Peyer's patch (tissue), 4 donors: ENCODE data around the gene ISG20L2. TPM values are rescaled to one million over a fixed set of nuclear protein-coding genes. Genes with fewer than 3 reads are reported as not detected.
A peak's percentile ranks its signal among the peaks of the same experiment; 100 is the strongest.

ENCODE experiments used
- DNase-seq, 3 donors: peaks; one replicate each; pipeline ENCODE4 v3.0.0-alpha.2; 2017 to 2019
- H3K27ac ChIP-seq, 4 donors: fragments of 200-600 bp; sonication (generic); one replicate each; pipeline ENCODE4 v1.5.1; 2016 to 2019
- H3K27me3 ChIP-seq, 2 donors: fragments of 200-600 bp; sonication (generic); one replicate each; pipeline ENCODE4 v1.5.1; 2019
- H3K36me3 ChIP-seq, 3 donors: fragments of 200-600 bp; sonication (generic); one replicate each; pipeline ENCODE4 v1.5.1; 2016 to 2019
- H3K4me1 ChIP-seq, 4 donors: fragments of 200-600 bp; sonication (generic); one replicate each; pipeline ENCODE4 v1.5.1; 2016 to 2019
- H3K4me3 ChIP-seq, 4 donors: fragments of 200-600 bp; sonication (generic); 1 replicate in 3 of 4; 2 replicates in 1 of 4; pipeline ENCODE4 v1.5.1; 2016 to 2019; ENCODE audit warnings: mild to moderate bottlenecking in 1 of 4
- H3K9me3 ChIP-seq, 4 donors: fragments of 200-600 bp; sonication (generic); one replicate each; pipeline ENCODE4 v1.5.1; 2016 to 2019; ENCODE audit warnings: mild to moderate bottlenecking in 1 of 4
- CTCF ChIP-seq, 6 experiments: fragments of 450-650 bp in 4 of 6; fragments of 200-600 bp in 2 of 6; sonication (generic) in 1 of 6; IDR thresholded peaks; one replicate each; pipeline ENCODE4 v1.5.1; 2017 to 2019; ENCODE audit warnings: antibody characterized with exemption in 6 of 6, mild to moderate bottlenecking in 3 of 6, moderate library complexity in 1 of 6
- POLR2A ChIP-seq, 2 donors: fragments of 450-650 bp; IDR thresholded peaks; one replicate each; pipeline ENCODE4 v1.5.1; 2017; ENCODE audit warnings: antibody characterized with exemption in 2 of 2, mild to moderate bottlenecking in 2 of 2, moderate library complexity in 2 of 2
- total RNA-seq, 4 donors: library from RNA; depleted of rRNA; stranded (reverse); fragments of >200 nt; gene quantifications; one replicate each; pipeline ENCODE4 v1.1.0, GENCODE V29; 2016

The ISG20L2 gene
- total RNA-seq, 4 donors from 2014 or later, result 22.4 to 47.2 (median 27.9) TPM

- peaks cover 0 to 8% of the 10 kb centered on the region in 2 donors for H3K27me3 ChIP-seq
- peak in 1 of 3 donors; percentile 48 for DNase-seq
- H3K4me3 ChIP-seq, result no peak overlapping the region
- H3K27ac ChIP-seq, result no peak overlapping the region
- H3K9me3 ChIP-seq, result no peaks in the 10 kb centered on the region
- H3K36me3 ChIP-seq, result no peaks in the 10 kb centered on the region
- no peak for TF ChIP-seq CTCF (IDR thresholded peaks at IDR 0.05)
- no peak for TF ChIP-seq POLR2A (IDR thresholded peaks at IDR 0.05)
- H3K4me1 ChIP-seq, result peaks cover 0 to 18% (median 1%) of the 10 kb centered on the region in 4 donors
Measured at GRCh38 chr1:156692441-156692924, 36.1 kb downstream of the ISG20L2 start.

GRCh38 chr1:156691665-156692440, 36.7 kb downstream of the ISG20L2 start:
- H3K4me3 ChIP-seq, result no peak overlapping the region
- no peaks in the 10 kb centered on the region for H3K9me3 ChIP-seq
- peak in 1 of 3 donors; percentile 43 for DNase-seq
- H3K27me3 ChIP-seq, result peaks cover 0 to 8% of the 10 kb centered on the region in 2 donors
- no peaks in the 10 kb centered on the region for H3K36me3 ChIP-seq
- peaks cover 0 to 18% (median 1%) of the 10 kb centered on the region in 4 donors for H3K4me1 ChIP-seq
- H3K27ac ChIP-seq, result no peak overlapping the region
- TF ChIP-seq CTCF (IDR thresholded peaks at IDR 0.05) (no peak), POLR2A (IDR thresholded peaks at IDR 0.05) (no peak)

- no peak for DNase-seq
- TF ChIP-seq CTCF (IDR thresholded peaks at IDR 0.05) (no peak), POLR2A (IDR thresholded peaks at IDR 0.05) (no peak)
- no peak overlapping the region for H3K4me3 ChIP-seq
- no peaks in the 10 kb centered on the region for H3K36me3 ChIP-seq
- H3K9me3 ChIP-seq, result no peaks in the 10 kb centered on the region
- peaks cover 0 to 8% of the 10 kb centered on the region in 2 donors for H3K27me3 ChIP-seq
- no peak overlapping the region for H3K27ac ChIP-seq
- peaks cover 0 to 18% (median 1%) of the 10 kb centered on the region in 4 donors for H3K4me1 ChIP-seq
Measured at GRCh38 chr1:156691191-156691590, 37.4 kb downstream of the ISG20L2 start.

GRCh38 chr1:156690675-156691036, 37.9 kb downstream of the ISG20L2 start:
- H3K27ac ChIP-seq, result no peak overlapping the region
- H3K9me3 ChIP-seq, result no peaks in the 10 kb centered on the region
- H3K4me3 ChIP-seq, result no peak overlapping the region
- H3K4me1 ChIP-seq, result peaks cover 0 to 18% (median 1%) of the 10 kb centered on the region in 4 donors
- H3K27me3 ChIP-seq, result peaks cover 0 to 8% of the 10 kb centered on the region in 2 donors
- no peak for DNase-seq
- TF ChIP-seq POLR2A (IDR thresholded peaks at IDR 0.05) (no peak), CTCF (IDR thresholded peaks at IDR 0.05) (no peak)
- H3K36me3 ChIP-seq, result no peaks in the 10 kb centered on the region

- H3K27ac ChIP-seq, result no peak overlapping the region
- no peak overlapping the region for H3K4me3 ChIP-seq
- no peak for TF ChIP-seq CTCF (IDR thresholded peaks at IDR 0.05)
- TF ChIP-seq POLR2A (IDR thresholded peaks at IDR 0.05), result no peak
- H3K4me1 ChIP-seq, result peaks cover 0 to 18% (median 1%) of the 10 kb centered on the region in 4 donors
- H3K9me3 ChIP-seq, result no peaks in the 10 kb centered on the region
- H3K36me3 ChIP-seq, result no peaks in the 10 kb centered on the region
- no peak for DNase-seq
- H3K27me3 ChIP-seq, result peaks cover 0 to 8% of the 10 kb centered on the region in 2 donors
Measured at GRCh38 chr1:156689953-156690674, 38.5 kb downstream of the ISG20L2 start.
